GM20431 (cell line): Measurements from ENCODE around the gene MUS81.

Experiments used
- in situ Hi-C: fragments of 300-500 bp; cut with MseI, MboI; formaldehyde crosslinking; loops from one replicate; pipeline ENCODE4 v1.15.0; 2020; ENCODE audit warnings: low sequenced_read_pairs; ENCODE audit not compliant: unreplicated experiment

Gene MUS81

GRCh38 chr11:65869643-65870306 lies 9.5 kb downstream of the MUS81 start:
- in situ Hi-C loops: no loop called here

- in situ Hi-C loops: no loop called here
These were observed 10.1 kb downstream of the MUS81 start for GRCh38 chr11:65870307-65870658.

- in situ Hi-C loops: no loop called here
These were observed 10.8 kb downstream of the MUS81 start for GRCh38 chr11:65870706-65871681.

- in situ Hi-C loops: no loop called here
These were observed 11.7 kb downstream of the MUS81 start for GRCh38 chr11:65871811-65872548.

- in situ Hi-C loops: no loop called here
These were observed 12.5 kb downstream of the MUS81 start, which contains the start of gene EFEMP2 for GRCh38 chr11:65872586-65873317. EFEMP2 (minus strand) TSS chr11:65872800; CDS start chr11:65872354, 446 bp downstream.

GRCh38 chr11:65873318-65874156 lies 13.3 kb downstream of the MUS81 start:
- in situ Hi-C loops: no loop called here

- in situ Hi-C loops: loop anchor here (5.0 kb wide), 1 partner anchor 108 kb away; no protein-coding TSS in a partner anchor
These were observed 19.4 kb downstream of the MUS81 start, which contains the start of gene CTSW for GRCh38 chr11:65879617-65880016. CTSW (plus strand) TSS chr11:65879837; CDS start chr11:65879855, 18 bp downstream.

- in situ Hi-C loops: loop anchor here (5.0 kb wide), 1 partner anchor 107 kb away; no protein-coding TSS in a partner anchor
These were observed 19.8 kb downstream of the MUS81 start for GRCh38 chr11:65880027-65880426.

- in situ Hi-C loops: loop anchor here (5.0 kb wide), 1 partner anchor 106 kb away; no protein-coding TSS in a partner anchor
These were observed 20.7 kb downstream of the MUS81 start for GRCh38 chr11:65880844-65881421.

- in situ Hi-C loops: loop anchor here (5.0 kb wide), 1 partner anchor 105 kb away; no protein-coding TSS in a partner anchor
These were observed 22.2 kb downstream of the MUS81 start for GRCh38 chr11:65882120-65883057.

GRCh38 chr11:65883058-65883761 lies 23.0 kb downstream of the MUS81 start:
- in situ Hi-C loops: loop anchor here (5.0 kb wide), 1 partner anchor 104 kb away; no protein-coding TSS in a partner anchor

- in situ Hi-C loops: loop anchor here (5.0 kb wide), 1 partner anchor 103 kb away; no protein-coding TSS in a partner anchor
These were observed 23.8 kb downstream of the MUS81 start for GRCh38 chr11:65883786-65884715.

- in situ Hi-C loops: loop anchor here (5.0 kb wide), 1 partner anchor 103 kb away; no protein-coding TSS in a partner anchor
These were observed 24.5 kb downstream of the MUS81 start for GRCh38 chr11:65884716-65885092.

GRCh38 chr11:65885231-65885630 lies 25.0 kb downstream of the MUS81 start:
- in situ Hi-C loops: no loop called here

- in situ Hi-C loops: no loop called here
These were observed 25.7 kb downstream of the MUS81 start for GRCh38 chr11:65885808-65886536.
